ENCODE results near the gene TEX22.

Gene TEX22

GRCh38 chr14:105422695-105423487 is 24.6 kb downstream of the TEX22 start:
- DNase-seq, result no peak

- DNase-seq, result no peak
These were observed 25.3 kb downstream of the TEX22 start for GRCh38 chr14:105423488-105424195.

GRCh38 chr14:105424861-105425260 is 26.5 kb downstream of the TEX22 start:
- DNase-seq, result no peak

GRCh38 chr14:105425823-105426247 is 27.5 kb downstream of the TEX22 start:
- DNase-seq, result no peak

GRCh38 chr14:105426416-105427130 is 28.2 kb downstream of the TEX22 start:
- DNase-seq, result no peak

- no peak for DNase-seq
These were observed 29.1 kb downstream of the TEX22 start for GRCh38 chr14:105427412-105427811.

GRCh38 chr14:105427936-105428485 is 29.7 kb downstream of the TEX22 start:
- no peak for DNase-seq

- DNase-seq, result no peak
These were observed 31.7 kb downstream of the TEX22 start for GRCh38 chr14:105430042-105430441.

- DNase-seq, result no peak
These were observed 32.2 kb downstream of the TEX22 start for GRCh38 chr14:105430565-105430964.

- DNase-seq, result no peak
These were observed 32.9 kb downstream of the TEX22 start for GRCh38 chr14:105431256-105431655.

GRCh38 chr14:105432657-105433056 is 34.3 kb downstream of the TEX22 start:
- no peak for DNase-seq

GRCh38 chr14:105433161-105433605 is 34.8 kb downstream of the TEX22 start:
- DNase-seq, result no peak

- no peak for DNase-seq
These were observed 38.1 kb downstream of the TEX22 start for GRCh38 chr14:105436402-105436801.

- DNase-seq, result no peak
These were observed 38.8 kb downstream of the TEX22 start for GRCh38 chr14:105436891-105437722.

- DNase-seq, result no peak
These were observed 39.6 kb downstream of the TEX22 start for GRCh38 chr14:105437723-105438500.

- no peak for DNase-seq
These were observed 40.8 kb downstream of the TEX22 start for GRCh38 chr14:105439179-105439578.

GRCh38 chr14:105439710-105440553 is 41.6 kb downstream of the TEX22 start:
- no peak for DNase-seq

- DNase-seq, result no peak
These were observed 42.2 kb downstream of the TEX22 start for GRCh38 chr14:105440554-105440900.

GRCh38 chr14:105440992-105441391 is 42.7 kb downstream of the TEX22 start:
- no peak for DNase-seq

- DNase-seq, result no peak
These were observed 43.8 kb downstream of the TEX22 start for GRCh38 chr14:105442125-105442524.

GRCh38 chr14:105442834-105443233 is 44.5 kb downstream of the TEX22 start:
- no peak for DNase-seq

All from DMS79 (cell line).